Parathyroid adenoma (tissue), 2 donors: ENCODE results near the gene MYDGF.

Experiments
- H2AFZ ChIP-seq: fragments of 300-600 bp; sonication (generic); one replicate; pipeline ENCODE4 v1.7.0; 2017; ENCODE audit warnings: antibody characterized with exemption, mild to moderate bottlenecking
- H3K27ac ChIP-seq: fragments of 300-600 bp; sonication (generic); one replicate; pipeline ENCODE4 v1.7.0; 2017
- H3K27me3 ChIP-seq: fragments of 300-600 bp; sonication (generic); one replicate; pipeline ENCODE4 v1.7.0; 2017; ENCODE audit warnings: low read length; ENCODE audit not compliant: control insufficient read depth, insufficient read depth
- H3K36me3 ChIP-seq: fragments of 300-600 bp; sonication (generic); one replicate; pipeline ENCODE4 v1.7.0; 2017; ENCODE audit warnings: low read length; ENCODE audit not compliant: control insufficient read depth, insufficient read depth
- H3K4me1 ChIP-seq: fragments of 300-600 bp; sonication (generic); one replicate; pipeline ENCODE4 v1.7.0; 2017; ENCODE audit warnings: control low read depth
- H3K4me2 ChIP-seq: fragments of 300-600 bp; sonication (generic); one replicate; pipeline ENCODE4 v1.7.0; 2017; ENCODE audit warnings: low read length
- H3K4me3 ChIP-seq: fragments of 300-600 bp; sonication (generic); one replicate; pipeline ENCODE4 v1.7.0; 2017; ENCODE audit warnings: low read depth, low read length
- H3K79me2 ChIP-seq: fragments of 300-600 bp; sonication (generic); one replicate; pipeline ENCODE4 v1.7.0; 2017; ENCODE audit warnings: control low read depth
- H3K9ac ChIP-seq: fragments of 300-600 bp; sonication (generic); one replicate; pipeline ENCODE4 v1.7.0; 2017; ENCODE audit warnings: mild to moderate bottlenecking
- H3K9me3 ChIP-seq: fragments of 300-600 bp; sonication (generic); one replicate; pipeline ENCODE4 v1.7.0; 2017; ENCODE audit warnings: low read length; ENCODE audit not compliant: control insufficient read depth
- CTCF ChIP-seq: fragments of 300-600 bp; sonication (generic); IDR thresholded peaks from one replicate; pipeline ENCODE4 v1.7.0; 2017; ENCODE audit warnings: antibody characterized with exemption, mild to moderate bottlenecking
- donor health status: primary hyperparathyroidism.

MYDGF gene

GRCh38 chr19:4641132-4641531 lies 29.0 kb downstream of the MYDGF start:
- H3K79me2 ChIP-seq: no peaks in the 10 kb centered on the region
- H3K36me3 ChIP-seq: no peaks in the 10 kb centered on the region
- H3K9me3 ChIP-seq: no peaks in the 10 kb centered on the region
- no peak overlapping the region for H3K4me3 ChIP-seq
- H3K4me2 ChIP-seq: no peak overlapping the region
- no peak for TF ChIP-seq CTCF
- no peak overlapping the region for H2AFZ ChIP-seq
- H3K4me1 ChIP-seq: no peaks in the 10 kb centered on the region
- H3K27me3 ChIP-seq: no peaks in the 10 kb centered on the region
- no peak overlapping the region for H3K9ac ChIP-seq
- H3K27ac ChIP-seq: no peak overlapping the region

GRCh38 chr19:4640247-4641000 lies 29.7 kb downstream of the MYDGF start:
- H3K27me3 ChIP-seq: no peaks in the 10 kb centered on the region
- no peak for TF ChIP-seq CTCF
- no peak overlapping the region for H3K9ac ChIP-seq
- no peaks in the 10 kb centered on the region for H3K36me3 ChIP-seq
- H3K4me3 ChIP-seq: no peak overlapping the region
- no peaks in the 10 kb centered on the region for H3K79me2 ChIP-seq
- H3K4me2 ChIP-seq: peak overlapping the region; percentile 68
- H2AFZ ChIP-seq: no peak overlapping the region
- no peaks in the 10 kb centered on the region for H3K4me1 ChIP-seq
- H3K9me3 ChIP-seq: no peaks in the 10 kb centered on the region
- H3K27ac ChIP-seq: no peak overlapping the region

- H3K27ac ChIP-seq: peak overlapping the region; percentile 20
- H3K4me1 ChIP-seq: no peaks in the 10 kb centered on the region
- H3K36me3 ChIP-seq: no peaks in the 10 kb centered on the region
- peak overlapping the region; percentile 45 for H2AFZ ChIP-seq
- TF ChIP-seq CTCF: no peak
- H3K79me2 ChIP-seq: no peaks in the 10 kb centered on the region
- H3K27me3 ChIP-seq: no peaks in the 10 kb centered on the region
- no peaks in the 10 kb centered on the region for H3K9me3 ChIP-seq
- H3K9ac ChIP-seq: no peak overlapping the region
- peak overlapping the region; percentile 68 for H3K4me2 ChIP-seq
- peak overlapping the region; percentile 58 for H3K4me3 ChIP-seq
These were observed 30.5 kb downstream of the MYDGF start for GRCh38 chr19:4639531-4640246.

- Histone ChIP-seq H3K4me3 (peak within 1 kb of the TSS; percentile 59), H3K4me1 (no peaks in the 10 kb centered on the region), H3K79me2 (no peaks in the 10 kb centered on the region), H3K9ac (no peak within 1 kb of the TSS), H3K27me3 (no peaks in the 10 kb centered on the region), H3K27ac (peak within 1 kb of the TSS; percentile 49), H3K36me3 (no peaks in the 10 kb centered on the region), H3K9me3 (no peaks in the 10 kb centered on the region), H2AFZ (peak within 1 kb of the TSS; percentile 82), H3K4me2 (peak within 1 kb of the TSS; percentile 85)
- TF ChIP-seq CTCF: no peak
These were observed 31.2 kb downstream of the MYDGF start, which contains the start of gene TNFAIP8L1 for GRCh38 chr19:4638828-4639530. Gene TNFAIP8L1, plus strand, starts transcription at chr19:4639516. Its CDS starts 12,354 bp downstream, at chr19:4651870.
